Sigmoid colon (tissue), 4 donors: Measurements from ENCODE around the gene EIF3A.

Experiments used
- EP300 ChIP-seq, 4 donors: sonication (generic); formaldehyde crosslinking; IDR thresholded peaks; one replicate each; pipeline ENCODE4 v1.6.1; 2017; ENCODE audit warnings: antibody characterized with exemption in 4 of 4
- TF ChIP-seq, protein P1 (sequence below), 4 experiments: fragments of 450-650 bp in 3 of 4; fragments of 200-600 bp in 1 of 4; IDR thresholded peaks; one replicate each; pipeline ENCODE4 v1.5.1; 2016 to 2019; ENCODE audit warnings: antibody characterized with exemption in 4 of 4, mild to moderate bottlenecking in 3 of 4, moderate library complexity in 2 of 4

DNA sequence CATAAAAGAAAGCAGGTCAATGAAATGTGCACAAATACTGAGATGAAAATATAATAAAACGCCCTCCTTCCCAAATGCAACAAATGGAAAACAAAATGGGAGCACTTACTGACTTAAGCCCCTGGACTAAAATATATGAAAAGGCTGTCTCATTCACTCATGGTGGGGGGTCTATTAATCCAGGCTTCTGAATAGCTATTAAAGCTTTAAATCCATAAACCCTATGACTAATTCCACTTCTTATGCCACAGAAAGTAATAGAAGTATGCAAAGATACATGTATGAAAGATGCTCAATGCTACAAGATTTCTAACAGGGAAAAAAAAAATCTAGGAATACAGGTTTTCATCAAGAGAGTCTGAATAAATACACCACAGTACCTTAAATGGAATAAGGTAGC lies 20.5 kb downstream of the EIF3A start:
- TF ChIP-seq, protein P1, sequence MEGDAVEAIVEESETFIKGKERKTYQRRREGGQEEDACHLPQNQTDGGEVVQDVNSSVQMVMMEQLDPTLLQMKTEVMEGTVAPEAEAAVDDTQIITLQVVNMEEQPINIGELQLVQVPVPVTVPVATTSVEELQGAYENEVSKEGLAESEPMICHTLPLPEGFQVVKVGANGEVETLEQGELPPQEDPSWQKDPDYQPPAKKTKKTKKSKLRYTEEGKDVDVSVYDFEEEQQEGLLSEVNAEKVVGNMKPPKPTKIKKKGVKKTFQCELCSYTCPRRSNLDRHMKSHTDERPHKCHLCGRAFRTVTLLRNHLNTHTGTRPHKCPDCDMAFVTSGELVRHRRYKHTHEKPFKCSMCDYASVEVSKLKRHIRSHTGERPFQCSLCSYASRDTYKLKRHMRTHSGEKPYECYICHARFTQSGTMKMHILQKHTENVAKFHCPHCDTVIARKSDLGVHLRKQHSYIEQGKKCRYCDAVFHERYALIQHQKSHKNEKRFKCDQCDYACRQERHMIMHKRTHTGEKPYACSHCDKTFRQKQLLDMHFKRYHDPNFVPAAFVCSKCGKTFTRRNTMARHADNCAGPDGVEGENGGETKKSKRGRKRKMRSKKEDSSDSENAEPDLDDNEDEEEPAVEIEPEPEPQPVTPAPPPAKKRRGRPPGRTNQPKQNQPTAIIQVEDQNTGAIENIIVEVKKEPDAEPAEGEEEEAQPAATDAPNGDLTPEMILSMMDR (IDR thresholded peaks at IDR 0.05) = no peak
- TF ChIP-seq EP300 (IDR thresholded peaks at IDR 0.05) = no peak
